OCI-LY3 (cell line): ENCODE measurements around the gene SSR1.

Experiments
- CTCF ChIP-seq: fragments of 200-600, 300-600 bp; sonication (generic); IDR thresholded peaks from 2 replicates; pipeline ENCODE4 v1.5.1; 2014; ENCODE audit warnings: antibody characterized with exemption, low read length, low read depth
- EZH2phosphoT487 ChIP-seq: fragments of 200-600 bp; shearing (Covaris generic); IDR thresholded peaks from 2 replicates; pipeline ENCODE4 v1.6.1; 2018; ENCODE audit warnings: antibody characterized with exemption, mixed run types, low read depth

DNA sequence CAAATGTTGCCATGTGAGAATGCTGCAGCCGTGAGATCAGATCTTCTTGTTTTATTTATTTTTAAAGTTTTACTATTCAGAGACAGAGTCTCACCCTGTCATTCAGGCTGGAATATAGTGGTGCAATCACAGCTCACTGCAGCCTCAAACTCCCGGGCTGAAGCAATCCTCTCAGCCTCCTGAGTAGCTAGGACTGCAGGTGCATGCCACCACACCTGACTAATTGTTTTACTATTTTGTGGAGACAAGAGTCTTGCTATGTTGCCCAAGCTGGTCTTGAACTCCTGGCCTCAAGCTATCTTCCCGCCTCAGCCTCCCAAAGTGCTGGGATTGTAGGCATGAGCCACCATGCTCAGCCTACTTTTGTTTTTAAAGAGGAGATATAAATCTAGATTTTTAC lies 22.5 kb upstream of the SSR1 start:
- TF ChIP-seq CTCF (no peak), EZH2phosphoT487 (no peak)
